ENCODE results near the gene SHROOM2. TPM values are rescaled to one million over a fixed set of nuclear protein-coding genes. Genes with fewer than 3 reads are reported as not detected.

The SHROOM2 gene
- total and polyA plus RNA-seq, 7 donors = 0.71 to 3.0 (median 1.8) TPM

DNA sequence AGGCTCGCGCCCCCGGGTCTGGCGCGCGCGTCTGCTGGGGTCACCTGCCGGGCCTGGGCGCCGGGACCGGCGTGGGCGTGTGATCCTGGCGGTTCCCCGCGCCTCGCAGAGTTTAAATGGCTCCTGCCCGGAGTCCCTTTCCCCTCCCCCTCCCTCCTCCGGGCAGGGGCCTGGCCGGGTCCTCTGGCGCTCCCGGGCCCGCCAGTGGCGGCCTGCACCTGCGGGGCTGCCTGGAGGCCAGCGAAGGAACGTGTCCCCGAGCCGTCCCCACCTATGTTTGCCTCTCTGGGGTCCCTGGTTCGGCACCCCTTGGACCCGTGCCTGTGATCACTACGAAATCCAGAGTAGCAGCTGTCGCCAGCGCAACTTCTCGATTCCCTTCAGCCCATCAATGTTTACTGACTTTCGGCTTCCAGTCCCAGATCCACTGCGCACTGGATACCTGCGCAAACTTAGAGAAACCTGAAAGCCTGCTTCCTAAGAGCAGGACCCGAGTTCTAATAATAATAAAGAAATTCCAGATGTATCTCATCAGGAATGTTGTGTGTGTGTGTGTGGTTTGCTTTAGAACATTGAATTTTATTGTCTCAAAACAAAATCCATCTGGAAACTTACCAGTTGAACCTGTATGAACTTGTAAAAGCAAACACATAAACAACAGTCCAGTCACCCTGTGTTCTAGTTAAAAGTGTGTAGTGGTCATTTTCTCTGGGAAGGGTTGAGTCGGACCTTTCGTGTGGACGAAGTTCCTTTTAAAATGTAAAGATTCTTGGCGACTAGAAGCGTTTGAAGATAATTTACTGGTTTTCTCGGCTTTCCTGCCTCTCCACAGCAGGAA lies 788 bp downstream of the SHROOM2 start:
- H3K27ac ChIP-seq = peak overlapping the region in 2 of 4 donors; percentile 23 to 31
- H3K27me3 ChIP-seq = peaks cover 0 to 6% (median 0%) of the 10 kb centered on the region in 3 donors

DNA sequence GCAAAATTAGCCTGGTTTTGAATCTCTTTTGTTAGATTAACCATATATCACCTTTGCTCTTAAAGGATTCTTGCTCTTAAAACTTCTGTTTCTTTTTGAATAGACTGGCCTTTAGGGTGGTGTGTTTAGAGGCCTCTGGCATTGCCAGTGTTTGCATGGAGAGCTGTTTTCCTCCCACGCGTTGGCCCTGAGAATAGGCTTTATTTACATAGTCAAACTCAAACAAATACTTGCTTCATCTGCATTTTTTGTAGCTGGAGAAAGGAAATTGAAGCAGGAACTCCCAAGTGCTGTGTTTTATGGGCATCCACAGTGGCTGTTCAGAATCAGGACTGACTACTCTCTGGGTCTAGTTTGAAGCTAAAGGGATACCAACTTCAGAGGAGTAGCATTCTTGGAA lies 2.7 kb downstream of the SHROOM2 start:
- H3K36me3 ChIP-seq = no peaks in the 10 kb centered on the region
- H3K27ac ChIP-seq = no peak overlapping the region
- TF ChIP-seq EP300 (IDR thresholded peaks at IDR 0.05) = no peak
- TF ChIP-seq POLR2AphosphoS5 (IDR thresholded peaks at IDR 0.05) = no peak
- TF ChIP-seq, protein P1, sequence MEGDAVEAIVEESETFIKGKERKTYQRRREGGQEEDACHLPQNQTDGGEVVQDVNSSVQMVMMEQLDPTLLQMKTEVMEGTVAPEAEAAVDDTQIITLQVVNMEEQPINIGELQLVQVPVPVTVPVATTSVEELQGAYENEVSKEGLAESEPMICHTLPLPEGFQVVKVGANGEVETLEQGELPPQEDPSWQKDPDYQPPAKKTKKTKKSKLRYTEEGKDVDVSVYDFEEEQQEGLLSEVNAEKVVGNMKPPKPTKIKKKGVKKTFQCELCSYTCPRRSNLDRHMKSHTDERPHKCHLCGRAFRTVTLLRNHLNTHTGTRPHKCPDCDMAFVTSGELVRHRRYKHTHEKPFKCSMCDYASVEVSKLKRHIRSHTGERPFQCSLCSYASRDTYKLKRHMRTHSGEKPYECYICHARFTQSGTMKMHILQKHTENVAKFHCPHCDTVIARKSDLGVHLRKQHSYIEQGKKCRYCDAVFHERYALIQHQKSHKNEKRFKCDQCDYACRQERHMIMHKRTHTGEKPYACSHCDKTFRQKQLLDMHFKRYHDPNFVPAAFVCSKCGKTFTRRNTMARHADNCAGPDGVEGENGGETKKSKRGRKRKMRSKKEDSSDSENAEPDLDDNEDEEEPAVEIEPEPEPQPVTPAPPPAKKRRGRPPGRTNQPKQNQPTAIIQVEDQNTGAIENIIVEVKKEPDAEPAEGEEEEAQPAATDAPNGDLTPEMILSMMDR (IDR thresholded peaks at IDR 0.05) = no peak
- TF ChIP-seq POLR2A (IDR thresholded peaks at IDR 0.05) = no peak
- H3K27me3 ChIP-seq = peaks cover 0 to 6% (median 0%) of the 10 kb centered on the region in 3 donors
- intact Hi-C loops (cut with DNase I) = no loop called here
- H3K4me1 ChIP-seq = peaks cover 0 to 6% (median 2%) of the 10 kb centered on the region in 4 donors
- H3K9me3 ChIP-seq = no peaks in the 10 kb centered on the region
- WGBS, 2 donors = 3 to 21% methylated on average over 2 of the region's 2 CpGs
- H3K4me3 ChIP-seq = no peak overlapping the region
- DNase-seq = no peak

More for the DNA sequence above, 788 bp downstream of the SHROOM2 start:
- intact Hi-C loops (cut with DNase I) = no loop called here
- H3K9me3 ChIP-seq = no peaks in the 10 kb centered on the region
- peaks cover 0 to 6% (median 2%) of the 10 kb centered on the region in 4 donors for H3K4me1 ChIP-seq
- no peak for TF ChIP-seq EP300 (IDR thresholded peaks at IDR 0.05)
- no peak for TF ChIP-seq POLR2AphosphoS5 (IDR thresholded peaks at IDR 0.05)
- TF ChIP-seq, protein P1 (IDR thresholded peaks at IDR 0.05) = no peak
- no peak for TF ChIP-seq POLR2A (IDR thresholded peaks at IDR 0.05)
- no peak for DNase-seq
- peak overlapping the region; percentile 19 to 59 (median 54) for H3K4me3 ChIP-seq
- 1 to 3% methylated on average over 45 of the region's 45 CpGs for whole genome bisulfite sequencing, 2 donors
- H3K36me3 ChIP-seq = no peaks in the 10 kb centered on the region

DNA sequence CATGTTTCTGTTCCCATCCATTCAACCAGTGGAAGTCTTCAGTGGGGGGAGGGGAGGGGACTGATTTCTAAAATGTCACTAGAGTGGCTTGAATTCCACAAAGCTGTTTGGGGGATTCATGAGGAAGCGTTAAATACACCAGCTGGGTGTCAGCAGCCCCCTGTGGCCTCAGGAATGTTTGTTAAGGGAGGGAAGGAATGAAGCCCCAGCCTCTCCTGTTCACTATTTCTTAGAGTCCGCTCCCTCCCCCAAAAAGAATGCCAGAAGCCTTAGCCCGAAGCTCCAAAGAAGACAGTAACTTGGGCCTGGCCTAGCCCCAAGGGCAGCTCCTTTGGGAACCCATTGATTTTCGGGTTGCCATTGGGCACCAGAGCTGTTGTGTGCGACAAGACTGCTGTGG lies 3.3 kb downstream of the SHROOM2 start:
- Histone ChIP-seq H3K9me3 (no peaks in the 10 kb centered on the region), H3K27me3 (peaks cover 0 to 6% (median 0%) of the 10 kb centered on the region in 3 donors), H3K4me3 (no peak overlapping the region), H3K27ac (no peak overlapping the region), H3K4me1 (peaks cover 0 to 6% (median 2%) of the 10 kb centered on the region in 4 donors), H3K36me3 (no peaks in the 10 kb centered on the region)
- DNase-seq = no peak
- TF ChIP-seq POLR2AphosphoS5 (IDR thresholded peaks at IDR 0.05) (no peak), POLR2A (IDR thresholded peaks at IDR 0.05) (no peak), EP300 (IDR thresholded peaks at IDR 0.05) (no peak)
- TF ChIP-seq, protein P1 (IDR thresholded peaks at IDR 0.05) = no peak
- 75 to 86% methylated on average over 5 of the region's 5 CpGs for WGBS, 2 donors
- intact Hi-C loops (cut with DNase I) = no loop called here

- Histone ChIP-seq H3K27me3 (peaks cover 0 to 6% (median 0%) of the 10 kb centered on the region in 3 donors), H3K4me1 (peaks cover 0 to 6% (median 0%) of the 10 kb centered on the region in 4 donors), H3K36me3 (no peaks in the 10 kb centered on the region), H3K9me3 (no peaks in the 10 kb centered on the region), H3K27ac (no peak overlapping the region), H3K4me3 (no peak overlapping the region)
- intact Hi-C loops (cut with DNase I) = no loop called here
- 91 to 93% methylated on average over 6 of the region's 6 CpGs for WGBS, 2 donors
- no peak for TF ChIP-seq POLR2A (IDR thresholded peaks at IDR 0.05)
- no peak for TF ChIP-seq EP300 (IDR thresholded peaks at IDR 0.05)
- no peak for TF ChIP-seq POLR2AphosphoS5 (IDR thresholded peaks at IDR 0.05)
- TF ChIP-seq, protein P1 (IDR thresholded peaks at IDR 0.05) = no peak
- no peak for DNase-seq
These were observed 4.6 kb downstream of the SHROOM2 start for GRCh38 chrX:9790866-9791265.
